ENCODE measurements around the gene FUT6.

DNA sequence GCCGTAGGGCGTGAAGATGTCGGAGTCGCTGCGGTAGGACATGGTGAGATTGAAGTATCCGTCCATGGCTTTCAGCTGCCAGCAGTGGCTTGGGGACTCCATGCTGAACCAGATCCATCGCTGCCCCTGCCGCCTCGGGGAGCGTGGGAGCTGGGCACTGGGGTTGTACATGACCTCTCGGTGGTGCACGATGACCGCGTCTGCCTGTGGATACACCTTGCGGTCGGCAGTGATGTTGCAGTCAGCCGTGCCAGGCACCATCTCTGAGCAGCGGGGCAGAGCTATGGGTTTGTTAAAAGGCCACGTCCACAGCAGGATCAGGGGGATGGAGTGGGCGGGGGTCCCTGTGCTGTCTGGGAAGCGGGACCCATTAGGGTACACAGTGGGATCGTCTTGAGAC, 7.4 kb downstream of the FUT6 start:
- no peak for TF ChIP-seq TARDBP (IDR thresholded peaks at IDR 0.05)
- no peak for TF ChIP-seq BHLHE40 (IDR thresholded peaks at IDR 0.05; ENCODE audit: borderline replicate concordance)
- no peak for TF ChIP-seq FOXA1 (IDR thresholded peaks at IDR 0.05)
- no peak for TF ChIP-seq FOXM1 (IDR thresholded peaks at IDR 0.05; ENCODE audit: borderline replicate concordance)
- TF ChIP-seq SP1 (IDR thresholded peaks at IDR 0.05) = no peak
- no peak for TF ChIP-seq ARNT (IDR thresholded peaks at IDR 0.05)
- TF ChIP-seq NFRKB (IDR thresholded peaks at IDR 0.05) = no peak
- TF ChIP-seq L3MBTL2 (conservative IDR thresholded peaks at IDR 0.05) = no peak
- no peak for TF ChIP-seq ZNF384 (IDR thresholded peaks at IDR 0.05)
- TF ChIP-seq FOXK2 (IDR thresholded peaks at IDR 0.05) = no peak
- TF ChIP-seq, protein P1, sequence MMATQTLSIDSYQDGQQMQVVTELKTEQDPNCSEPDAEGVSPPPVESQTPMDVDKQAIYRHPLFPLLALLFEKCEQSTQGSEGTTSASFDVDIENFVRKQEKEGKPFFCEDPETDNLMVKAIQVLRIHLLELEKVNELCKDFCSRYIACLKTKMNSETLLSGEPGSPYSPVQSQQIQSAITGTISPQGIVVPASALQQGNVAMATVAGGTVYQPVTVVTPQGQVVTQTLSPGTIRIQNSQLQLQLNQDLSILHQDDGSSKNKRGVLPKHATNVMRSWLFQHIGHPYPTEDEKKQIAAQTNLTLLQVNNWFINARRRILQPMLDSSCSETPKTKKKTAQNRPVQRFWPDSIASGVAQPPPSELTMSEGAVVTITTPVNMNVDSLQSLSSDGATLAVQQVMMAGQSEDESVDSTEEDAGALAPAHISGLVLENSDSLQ (IDR thresholded peaks at IDR 0.05) = no peak
- no peak for TF ChIP-seq LEF1 (IDR thresholded peaks at IDR 0.05; ENCODE audit: borderline replicate concordance)
- TF ChIP-seq CTBP1 (IDR thresholded peaks at IDR 0.05; ENCODE audit: borderline replicate concordance) = no peak
- no peak for TF ChIP-seq ELF4 (IDR thresholded peaks at IDR 0.05)
